CD4-positive, CD25-positive, alpha-beta regulatory T cell (primary cell): ENCODE data around the gene PCGF6. TPM values are rescaled to one million over a fixed set of nuclear protein-coding genes. Genes with fewer than 3 reads are reported as not detected.
A peak's percentile ranks its signal among the peaks of the same experiment; 100 is the strongest.

Experiments
- ATAC-seq, 2 donors: fragments of 150-1000 bp; cut with Tn5 transposase; one replicate each; pipeline ENCODE4 v1.10.0; 2021; ENCODE audit warnings: low read depth in 2 of 2, moderate number of reproducible peaks in 2 of 2, moderate library complexity in 1 of 2
- DNase-seq, 3 donors: peaks; one replicate each; pipeline versions ENCODE4 v3.0.0 to v3.0.0-alpha.2; 2012 to 2022; ENCODE audit warnings: mixed read lengths in 1 of 3
- H3K27ac ChIP-seq: one replicate; pipeline ENCODE4 v1.7.0; 2013; ENCODE audit warnings: mild to moderate bottlenecking, low read length; ENCODE audit not compliant: insufficient read depth, poor library complexity, severe bottlenecking
- H3K27me3 ChIP-seq: one replicate; pipeline ENCODE4 v1.7.0; 2013; ENCODE audit warnings: low read length; ENCODE audit not compliant: control insufficient read depth, insufficient read depth
- H3K36me3 ChIP-seq: one replicate; pipeline ENCODE4 v1.7.0; 2013; ENCODE audit warnings: mild to moderate bottlenecking, low read length, moderate library complexity; ENCODE audit not compliant: control insufficient read depth, insufficient read depth
- H3K4me1 ChIP-seq: 2 replicates; pipeline ENCODE4 v1.7.0; 2013; ENCODE audit warnings: mild to moderate bottlenecking, low read length; ENCODE audit not compliant: insufficient read depth, control insufficient read depth, poor library complexity, severe bottlenecking
- H3K4me3 ChIP-seq: one replicate; pipeline ENCODE4 v1.7.0; 2013; ENCODE audit warnings: low read depth, mild to moderate bottlenecking, low read length, moderate library complexity
- H3K9me3 ChIP-seq, 2 experiments: 1 replicate in 1 of 2; 2 replicates in 1 of 2; pipeline ENCODE4 v1.7.0; 2013; ENCODE audit warnings: low read length in 2 of 2, mild to moderate bottlenecking in 1 of 2, moderate library complexity in 1 of 2; ENCODE audit not compliant: control insufficient read depth in 2 of 2
- H3K27ac Mint-ChIP-seq, 3 donors: one replicate each; pipeline ENCODE4 v1.8.0; 2020 to 2022; ENCODE audit warnings: mild to moderate bottlenecking in 3 of 3, mixed read lengths in 3 of 3, moderate library complexity in 2 of 3
- H3K27me3 Mint-ChIP-seq: one replicate; pipeline ENCODE4 v1.8.0; 2022; ENCODE audit warnings: mild to moderate bottlenecking, mixed read lengths
- H3K36me3 Mint-ChIP-seq: one replicate; pipeline ENCODE4 v1.8.0; 2020; ENCODE audit warnings: mixed read lengths
- H3K4me1 Mint-ChIP-seq, 4 donors: one replicate each; pipeline ENCODE4 v1.8.0; 2020 to 2022; ENCODE audit warnings: mixed read lengths in 4 of 4, mild to moderate bottlenecking in 1 of 4
- H3K4me3 Mint-ChIP-seq, 4 donors: one replicate each; pipeline ENCODE4 v1.8.0; 2020 to 2022; ENCODE audit warnings: mild to moderate bottlenecking in 4 of 4, mixed read lengths in 4 of 4, moderate library complexity in 3 of 4
- H3K9me3 Mint-ChIP-seq, 7 donors: one replicate each; pipeline ENCODE4 v1.8.0; 2020 to 2022; ENCODE audit warnings: mixed read lengths in 7 of 7, mild to moderate bottlenecking in 3 of 7, moderate library complexity in 2 of 7
- polyA plus RNA-seq, 4 donors: library from polyadenylated mRNA; unstranded; fragments of 300-500 nt; fragmentation: Illumina TruSeq; gene quantifications; one replicate each; pipeline ENCODE4 v1.2.3, GENCODE V29; 2021
- total RNA-seq: library from RNA; stranded (reverse); gene quantifications from one replicate; pipeline ENCODE4 v1.2.3, GENCODE V29; 2022

PCGF6 gene
- 6.7 TPM for total RNA-seq
- polyA plus RNA-seq = 10 to 100 TPM in 1 of 4 donors, 1 to 10 TPM in 3; 6.0 to 10.4 (median 9.1) TPM

GRCh38 chr10:103350517-103351260, at the start of gene PCGF6:
Gene PCGF6, minus strand, starts transcription at chr10:103351140. Its CDS starts 74 bp downstream, at chr10:103351066.
- Histone ChIP-seq H3K27me3 (no peaks in the 10 kb centered on the region), H3K27ac (peak within 1 kb of the TSS; percentile 68), H3K36me3 (peaks cover 10% of the 10 kb centered on the region), H3K4me3 (peak within 1 kb of the TSS; percentile 80), H3K9me3 (no peaks in the 10 kb centered on the region), H3K4me1 (peaks cover 10% of the 10 kb centered on the region)
- no peaks in the 10 kb centered on the region for H3K9me3 Mint-ChIP-seq
- H3K36me3 Mint-ChIP-seq = peaks cover 3% of the 10 kb centered on the region
- peaks cover 4 to 19% (median 10%) of the 10 kb centered on the region in 4 donors for H3K4me1 Mint-ChIP-seq
- H3K4me3 Mint-ChIP-seq = peak within 1 kb of the TSS; percentile 90 to 96 (median 92)
- ATAC-seq (peak; percentile 73 to 84), DNase-seq (peak; percentile 59 to 75 (median 74))
- peak within 1 kb of the TSS; percentile 77 to 89 (median 83) for H3K27ac Mint-ChIP-seq
- no peaks in the 10 kb centered on the region for H3K27me3 Mint-ChIP-seq

GRCh38 chr10:103397191-103397825, 46.4 kb upstream of the PCGF6 start:
- no peaks in the 10 kb centered on the region for H3K27me3 Mint-ChIP-seq
- peak overlapping the region; percentile 79 to 98 (median 94) for H3K27ac Mint-ChIP-seq
- peak overlapping the region; percentile 94 to 99 (median 98) for H3K4me3 Mint-ChIP-seq
- Histone ChIP-seq H3K36me3 (peaks cover 29% of the 10 kb centered on the region), H3K4me3 (peak overlapping the region; percentile 93), H3K9me3 (no peaks in the 10 kb centered on the region), H3K27ac (peak overlapping the region; percentile 78), H3K4me1 (peaks cover 34% of the 10 kb centered on the region), H3K27me3 (no peaks in the 10 kb centered on the region)
- H3K9me3 Mint-ChIP-seq = no peaks in the 10 kb centered on the region
- H3K4me1 Mint-ChIP-seq = peaks cover 23 to 63% (median 53%) of the 10 kb centered on the region in 4 donors
- DNase-seq (no peak), ATAC-seq (no peak)
- peaks cover 11% of the 10 kb centered on the region for H3K36me3 Mint-ChIP-seq

GRCh38 chr10:103396789-103397087, 45.8 kb upstream of the PCGF6 start:
- peak overlapping the region; percentile 94 to 99 (median 98) for H3K4me3 Mint-ChIP-seq
- Histone ChIP-seq H3K4me1 (peaks cover 34% of the 10 kb centered on the region), H3K27me3 (no peaks in the 10 kb centered on the region), H3K4me3 (peak overlapping the region; percentile 93), H3K36me3 (peaks cover 30% of the 10 kb centered on the region), H3K9me3 (no peaks in the 10 kb centered on the region), H3K27ac (peak overlapping the region; percentile 78)
- no peak for ATAC-seq
- H3K27me3 Mint-ChIP-seq = no peaks in the 10 kb centered on the region
- H3K4me1 Mint-ChIP-seq = peaks cover 23 to 63% (median 52%) of the 10 kb centered on the region in 4 donors
- no peaks in the 10 kb centered on the region for H3K9me3 Mint-ChIP-seq
- H3K36me3 Mint-ChIP-seq = peaks cover 11% of the 10 kb centered on the region
- DNase-seq = peak in 1 of 3 donors; percentile 22
- H3K27ac Mint-ChIP-seq = peak overlapping the region; percentile 79 to 98 (median 94)

GRCh38 chr10:103396067-103396788, 45.3 kb upstream of the PCGF6 start, which contains the start of the genes ATP5MK and PDCD11:
Gene ATP5MK, minus strand, starts transcription at chr10:103396475. Its CDS starts 4,018 bp downstream, at chr10:103392457.
Gene PDCD11, plus strand, starts transcription at chr10:103396626. Its CDS starts 1,801 bp downstream, at chr10:103398427.
- Mint-ChIP-seq H3K4me3 (peak within 1 kb of the TSS; percentile 94 to 99 (median 98)), H3K36me3 (peaks cover 11% of the 10 kb centered on the region), H3K9me3 (no peaks in the 10 kb centered on the region), H3K27me3 (no peaks in the 10 kb centered on the region), H3K27ac (peak within 1 kb of the TSS; percentile 79 to 98 (median 94)), H3K4me1 (peaks cover 23 to 63% (median 52%) of the 10 kb centered on the region in 4 donors)
- Histone ChIP-seq H3K27ac (peak within 1 kb of the TSS; percentile 78), H3K4me1 (peaks cover 34% of the 10 kb centered on the region), H3K36me3 (peaks cover 34% of the 10 kb centered on the region), H3K27me3 (no peaks in the 10 kb centered on the region), H3K4me3 (peak within 1 kb of the TSS; percentile 93), H3K9me3 (no peaks in the 10 kb centered on the region)
- peak; percentile 100 for ATAC-seq
- peak; percentile 93 to 99 (median 94) for DNase-seq

- peaks cover 34% of the 10 kb centered on the region for H3K4me1 ChIP-seq
- H3K4me1 Mint-ChIP-seq = peaks cover 23 to 62% (median 53%) of the 10 kb centered on the region in 4 donors
- no peaks in the 10 kb centered on the region for H3K9me3 Mint-ChIP-seq
- peaks cover 36% of the 10 kb centered on the region for H3K36me3 ChIP-seq
- ATAC-seq = no peak
- peak overlapping the region; percentile 78 for H3K27ac ChIP-seq
- H3K27ac Mint-ChIP-seq = peak overlapping the region; percentile 74 to 98 (median 94)
- peak in 1 of 3 donors; percentile 15 for DNase-seq
- no peaks in the 10 kb centered on the region for H3K27me3 ChIP-seq
- no peaks in the 10 kb centered on the region for H3K9me3 ChIP-seq
- H3K36me3 Mint-ChIP-seq = peaks cover 15% of the 10 kb centered on the region
- peak overlapping the region; percentile 94 to 99 (median 98) for H3K4me3 Mint-ChIP-seq
- no peaks in the 10 kb centered on the region for H3K27me3 Mint-ChIP-seq
- peak overlapping the region; percentile 93 for H3K4me3 ChIP-seq
These were observed 44.8 kb upstream of the PCGF6 start for GRCh38 chr10:103395754-103396066.

- H3K9me3 ChIP-seq = no peaks in the 10 kb centered on the region
- Mint-ChIP-seq H3K4me1 (peaks cover 23 to 58% (median 51%) of the 10 kb centered on the region in 4 donors), H3K36me3 (peaks cover 7% of the 10 kb centered on the region), H3K27ac (no peak overlapping the region), H3K4me3 (peak overlapping the region; percentile 49 to 97 (median 80)), H3K9me3 (no peaks in the 10 kb centered on the region), H3K27me3 (no peaks in the 10 kb centered on the region)
- peaks cover 34% of the 10 kb centered on the region for H3K4me1 ChIP-seq
- DNase-seq (no peak), ATAC-seq (no peak)
- peaks cover 36% of the 10 kb centered on the region for H3K36me3 ChIP-seq
- H3K4me3 ChIP-seq = peak overlapping the region; percentile 4
- H3K27me3 ChIP-seq = no peaks in the 10 kb centered on the region
- no peak overlapping the region for H3K27ac ChIP-seq
These were observed 43.2 kb upstream of the PCGF6 start for GRCh38 chr10:103394180-103394579.

GRCh38 chr10:103382769-103383168, 31.8 kb upstream of the PCGF6 start:
- Histone ChIP-seq H3K27me3 (no peaks in the 10 kb centered on the region), H3K36me3 (peaks cover 47% of the 10 kb centered on the region), H3K4me3 (no peak overlapping the region), H3K4me1 (no peaks in the 10 kb centered on the region), H3K27ac (no peak overlapping the region), H3K9me3 (no peaks in the 10 kb centered on the region)
- ATAC-seq = no peak
- Mint-ChIP-seq H3K4me3 (no peak overlapping the region), H3K27ac (no peak overlapping the region), H3K27me3 (no peaks in the 10 kb centered on the region), H3K9me3 (no peaks in the 10 kb centered on the region), H3K4me1 (no peaks in the 10 kb centered on the region), H3K36me3 (peaks cover 29% of the 10 kb centered on the region)
- DNase-seq = no peak
